GM23248 (cell line): Measurements from ENCODE around the gene THBS3.

Experiments
- EZH2 ChIP-seq: fragments of 200-600 bp; sonication (generic); IDR thresholded peaks from 2 replicates; pipeline ENCODE4 v1.6.1; 2018; ENCODE audit warnings: antibody characterized with exemption, mild to moderate bottlenecking; ENCODE audit not compliant: insufficient read depth, poor library complexity, severe bottlenecking
- EZH2phosphoT487 ChIP-seq: fragments of 200-600 bp; sonication (generic); IDR thresholded peaks from 2 replicates; pipeline ENCODE4 v1.6.1; 2018; ENCODE audit warnings: antibody characterized with exemption, moderate library complexity, mild to moderate bottlenecking, low read depth; ENCODE audit not compliant: insufficient read depth

DNA sequence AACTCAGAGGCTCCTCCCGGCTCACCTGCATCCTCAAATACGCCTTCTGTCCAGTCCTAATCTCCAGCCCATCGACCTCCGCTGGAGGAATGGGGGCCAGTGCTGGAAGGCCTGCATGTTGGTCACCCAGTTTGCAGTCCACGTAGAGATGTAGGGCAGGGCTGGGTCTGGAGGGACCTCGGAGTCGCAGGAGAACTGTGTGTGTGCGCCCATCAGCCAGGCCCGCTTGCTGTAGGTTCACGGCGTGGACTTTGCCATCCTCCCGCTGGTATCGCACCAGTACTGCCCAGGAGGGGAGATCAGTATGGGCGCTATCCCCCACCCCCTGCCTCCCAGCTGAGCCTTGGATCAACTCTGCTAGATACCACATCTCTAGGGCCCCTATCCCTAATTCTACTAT, 2.7 kb downstream of the THBS3 start:
- TF ChIP-seq EZH2 (no peak), EZH2phosphoT487 (no peak)
